Fibroblast of skin of abdomen (primary cell): ENCODE data around the gene NBPF19. TPM values are rescaled to one million over a fixed set of nuclear protein-coding genes. Genes with fewer than 3 reads are reported as not detected.
"Not testable (repeated sequence)": the region's sequence is repeated elsewhere in the genome, so short reads cannot be mapped to it uniquely, and the experiment has no call there.

Source experiments
- DNase-seq: peaks from one replicate; pipeline ENCODE4 v3.0.0-alpha.2; 2013
- polyA plus RNA-seq, 2 experiments: library from polyadenylated mRNA; unstranded; fragments of 120-200 nt; gene quantifications; one replicate each; pipeline ENCODE4 v1.2.1, GENCODE V29; 2013; ENCODE audit not compliant: insufficient read length in 2 of 2

Gene NBPF19
- 6.6 TPM for polyA plus RNA-seq (2013, experiment 1 of 2; ENCODE audit: insufficient read length)
- polyA plus RNA-seq (2013, experiment 2 of 2; ENCODE audit: insufficient read length): 6.3 TPM

- DNase-seq: not testable (repeated sequence)
Measured at GRCh38 chr1:149474745-149475144, at the start of gene NBPF19. Gene NBPF19 (plus strand): TSS chr1:149475045. CDS start chr1:149475933, 888 bp downstream.

DNA sequence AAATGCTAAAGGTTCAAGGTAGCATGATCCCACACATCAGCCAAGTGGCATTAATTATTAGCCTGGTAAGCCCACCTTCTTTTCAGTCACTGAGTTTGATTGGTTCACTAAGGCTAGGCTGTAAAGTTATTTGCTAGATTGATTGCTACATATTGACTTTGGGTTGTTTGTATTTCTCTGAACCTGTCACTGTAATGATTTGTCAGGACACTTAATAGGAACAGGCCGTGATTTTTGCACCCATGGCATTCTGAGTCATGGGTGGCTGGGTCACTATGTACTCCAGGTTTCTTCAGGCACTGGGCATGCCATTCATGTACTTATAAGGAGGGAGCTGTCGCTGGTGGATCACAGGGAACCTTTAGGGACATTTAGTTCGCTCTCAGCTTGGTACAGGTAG, 46.5 kb upstream of the NBPF19 start:
- not testable (repeated sequence) for DNase-seq

DNA sequence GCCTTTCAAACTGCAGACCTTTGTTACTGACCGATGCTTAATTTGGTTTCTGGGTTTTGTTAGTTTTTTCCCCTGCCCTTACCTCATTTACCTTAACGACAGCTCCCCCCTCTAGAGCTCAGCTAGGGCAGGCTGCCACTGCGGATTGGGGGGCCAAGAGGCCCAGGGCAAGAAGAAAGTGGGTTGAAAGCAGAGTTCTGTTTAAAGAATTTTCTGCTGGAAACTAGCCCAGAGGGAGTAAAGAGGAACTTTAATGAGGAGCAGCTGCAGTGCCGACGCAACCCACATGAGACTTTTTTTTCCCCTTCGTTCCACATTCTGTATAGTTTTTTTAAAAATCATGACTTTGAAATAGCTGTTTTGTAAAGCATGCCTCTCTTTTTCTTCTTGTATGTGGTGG, 29.4 kb upstream of the NBPF19 start:
- peak; percentile 78 for DNase-seq

DNA sequence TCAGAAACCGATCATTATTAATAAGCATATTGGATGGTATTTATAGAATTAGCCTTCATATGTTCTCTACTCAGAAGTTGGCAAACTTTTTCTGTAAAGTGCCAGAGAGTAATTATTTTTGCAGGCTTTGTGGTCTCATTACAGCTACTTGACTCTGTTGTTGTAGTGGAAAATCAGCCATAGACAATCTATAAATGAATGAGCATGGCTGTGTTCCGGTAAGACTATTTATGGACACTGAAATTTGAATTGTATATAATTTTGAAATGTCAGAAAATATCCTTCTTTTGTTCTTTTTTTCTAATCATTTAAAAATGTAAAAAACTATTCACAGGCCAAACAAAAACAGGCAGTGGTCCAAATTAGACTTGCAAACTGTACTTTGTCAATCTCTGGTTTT, 22.6 kb upstream of the NBPF19 start:
- DNase-seq: not testable (repeated sequence)

DNA sequence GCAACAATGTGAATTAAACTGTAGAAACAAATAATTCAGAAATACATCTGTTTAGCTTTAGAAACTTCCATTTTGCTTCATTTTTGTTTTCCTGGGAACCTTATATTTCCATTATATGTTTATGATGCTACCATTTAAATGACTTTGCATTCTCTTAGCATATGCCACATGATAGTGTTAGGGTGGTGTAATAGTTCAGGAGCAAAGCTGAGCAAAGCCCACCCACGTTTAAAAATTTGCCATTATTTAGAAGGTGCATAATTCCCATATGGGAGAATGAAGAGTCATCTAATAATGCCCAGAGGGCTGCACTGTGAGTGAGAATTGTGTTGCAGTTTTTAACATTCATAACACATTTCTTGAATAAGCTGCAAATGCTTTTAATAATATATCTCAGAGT, 22.2 kb upstream of the NBPF19 start:
- not testable (repeated sequence) for DNase-seq

GRCh38 chr1:149558350-149558825, 83.5 kb downstream of the NBPF19 start:
- peak; percentile 28 for DNase-seq

DNA sequence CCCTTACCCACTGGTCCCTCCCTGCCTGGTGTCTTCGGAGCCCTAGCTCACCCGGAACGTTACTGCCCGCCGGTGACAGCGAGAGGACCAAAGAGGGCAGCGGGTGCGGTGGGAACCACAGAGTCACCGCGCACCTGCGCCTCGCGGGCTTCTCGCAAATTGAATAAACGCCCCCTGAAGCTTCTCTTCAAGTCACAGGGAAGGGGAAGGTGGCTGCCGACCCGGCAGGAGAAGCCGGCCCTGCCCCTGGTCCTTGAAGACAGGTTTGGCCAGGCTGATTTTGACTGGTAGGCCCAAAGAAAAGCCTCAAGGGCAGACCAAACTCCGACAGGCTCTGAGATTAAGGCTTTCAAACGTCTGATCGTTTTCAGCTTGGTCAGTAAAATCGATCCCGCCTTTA, 87.0 kb downstream of the NBPF19 start:
- DNase-seq: not testable (repeated sequence)

DNA sequence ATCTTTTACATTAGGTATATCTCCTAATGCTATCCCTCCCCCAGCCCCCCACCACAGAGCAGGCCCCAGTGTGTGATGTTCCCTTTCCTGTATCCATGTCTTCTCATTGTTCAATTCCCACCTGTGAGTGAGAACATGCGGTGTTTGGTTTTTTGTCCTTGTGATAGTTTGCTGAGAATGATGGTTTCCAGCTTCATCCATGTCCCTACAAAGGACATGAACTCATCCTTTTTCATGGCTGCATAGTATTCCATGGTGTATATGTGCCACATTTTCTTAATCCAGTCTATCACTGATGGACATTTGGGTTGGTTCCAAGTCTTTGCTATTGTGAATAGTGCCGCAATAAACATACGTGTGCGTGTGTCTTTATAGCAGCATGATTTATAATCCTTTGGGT, 90.6 kb downstream of the NBPF19 start:
- not testable (repeated sequence) for DNase-seq

GRCh38 chr1:149572763-149573162, 97.9 kb downstream of the NBPF19 start:
- DNase-seq: not testable (repeated sequence)

- DNase-seq: not testable (repeated sequence)
Measured at GRCh38 chr1:149585592-149585991, 110.7 kb downstream of the NBPF19 start.
